OCI-LY3 (cell line): ENCODE results near the gene GIT2.

Source experiments
- EZH2phosphoT487 ChIP-seq: fragments of 200-600 bp; shearing (Covaris generic); IDR thresholded peaks from 2 replicates; pipeline ENCODE4 v1.6.1; 2018; ENCODE audit warnings: antibody characterized with exemption, mixed run types, low read depth
- TF ChIP-seq, protein P1 (sequence below): fragments of 200-600, 300-600 bp; sonication (generic); IDR thresholded peaks from 2 replicates; pipeline ENCODE4 v1.5.1; 2014; ENCODE audit warnings: antibody characterized with exemption, low read length, low read depth

DNA sequence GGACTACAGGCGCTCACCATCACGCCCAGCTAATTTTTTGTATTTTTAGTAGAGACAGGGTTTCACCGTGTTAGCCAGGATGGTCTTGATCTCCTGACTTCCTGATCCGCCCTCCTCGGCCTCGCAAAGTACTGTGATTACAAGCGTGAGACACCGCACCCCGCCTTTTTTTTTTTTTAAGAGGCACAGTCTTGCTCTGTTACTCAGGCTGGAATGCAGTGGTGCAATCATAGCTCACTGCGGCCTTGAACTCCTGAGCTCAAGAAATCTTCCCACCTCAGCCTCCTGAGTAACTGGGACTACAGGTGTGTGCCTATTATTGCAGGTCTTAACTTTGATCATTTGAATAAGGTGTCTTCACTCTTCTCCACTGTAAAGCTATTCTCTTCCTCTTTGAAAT, 110.6 kb downstream of the GIT2 start:
- TF ChIP-seq, protein P1, sequence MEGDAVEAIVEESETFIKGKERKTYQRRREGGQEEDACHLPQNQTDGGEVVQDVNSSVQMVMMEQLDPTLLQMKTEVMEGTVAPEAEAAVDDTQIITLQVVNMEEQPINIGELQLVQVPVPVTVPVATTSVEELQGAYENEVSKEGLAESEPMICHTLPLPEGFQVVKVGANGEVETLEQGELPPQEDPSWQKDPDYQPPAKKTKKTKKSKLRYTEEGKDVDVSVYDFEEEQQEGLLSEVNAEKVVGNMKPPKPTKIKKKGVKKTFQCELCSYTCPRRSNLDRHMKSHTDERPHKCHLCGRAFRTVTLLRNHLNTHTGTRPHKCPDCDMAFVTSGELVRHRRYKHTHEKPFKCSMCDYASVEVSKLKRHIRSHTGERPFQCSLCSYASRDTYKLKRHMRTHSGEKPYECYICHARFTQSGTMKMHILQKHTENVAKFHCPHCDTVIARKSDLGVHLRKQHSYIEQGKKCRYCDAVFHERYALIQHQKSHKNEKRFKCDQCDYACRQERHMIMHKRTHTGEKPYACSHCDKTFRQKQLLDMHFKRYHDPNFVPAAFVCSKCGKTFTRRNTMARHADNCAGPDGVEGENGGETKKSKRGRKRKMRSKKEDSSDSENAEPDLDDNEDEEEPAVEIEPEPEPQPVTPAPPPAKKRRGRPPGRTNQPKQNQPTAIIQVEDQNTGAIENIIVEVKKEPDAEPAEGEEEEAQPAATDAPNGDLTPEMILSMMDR, result no peak
- no peak for TF ChIP-seq EZH2phosphoT487
